ENCODE measurements around the gene IL22RA1.

The IL22RA1 gene

DNA sequence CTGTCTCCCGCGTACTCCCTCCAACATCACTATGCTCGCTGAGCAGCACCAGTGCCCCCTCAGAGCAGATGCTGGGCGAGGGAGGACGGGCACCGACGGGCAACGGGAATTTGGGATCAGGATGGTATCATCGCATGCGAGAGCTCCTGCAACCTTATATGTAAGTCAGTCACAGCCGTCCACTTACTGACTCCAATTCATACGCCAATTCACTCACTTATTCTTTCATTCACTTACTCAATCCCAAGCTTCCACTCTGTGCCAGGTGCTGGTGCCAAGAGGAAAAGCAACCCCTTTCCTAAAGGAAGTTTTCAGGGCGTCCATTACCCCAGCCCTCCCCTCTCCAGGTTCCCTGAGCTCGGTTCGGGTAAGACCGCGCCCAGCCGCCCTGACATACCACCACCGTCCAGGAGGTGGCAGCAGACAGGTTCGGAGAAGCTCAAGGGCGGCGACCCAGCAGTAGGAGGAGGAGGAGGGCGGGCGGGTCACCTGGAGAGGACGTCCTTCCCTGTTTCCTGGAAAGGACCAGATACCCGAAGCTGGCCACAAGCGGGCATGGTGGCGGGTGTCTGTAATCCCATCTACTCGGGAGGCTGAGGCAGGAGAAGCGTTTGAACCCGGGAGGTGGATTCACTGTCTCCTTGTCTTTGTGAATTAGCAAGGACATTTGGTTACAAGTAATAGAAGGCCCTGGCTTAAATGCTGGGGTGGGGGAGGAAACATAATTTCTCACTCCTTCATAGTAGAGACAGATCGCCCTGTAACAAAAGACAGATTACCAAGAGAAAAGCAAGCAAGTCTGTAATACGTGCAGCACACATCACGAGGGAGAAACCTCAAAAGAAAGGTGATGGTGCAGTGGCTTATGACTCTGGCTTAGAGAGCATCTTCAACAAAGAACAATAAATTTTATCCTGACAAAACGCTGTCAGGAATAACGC is 7.6 kb upstream of the IL22RA1 start:
- no peak overlapping the region for H2AFZ ChIP-seq (ENCODE audit: low read length)
- peak overlapping the region; percentile 89 for H3K4me2 ChIP-seq (ENCODE audit: low read length)
- H3F3A ChIP-seq (ENCODE audit: insufficient read depth, low read length), result peaks cover 3% of the 10 kb centered on the region; the same call in 1 of the 2 replicates
- peak overlapping the region; percentile 72 for H3K4me3 ChIP-seq (ENCODE audit: low read depth, low read length, poor library complexity, severe bottlenecking)
- no peaks in the 10 kb centered on the region for H3K79me2 ChIP-seq (ENCODE audit: insufficient read depth, low read length)
- peaks cover 8% of the 10 kb centered on the region; the same call in 1 of the 2 replicates for H3K36me3 ChIP-seq (ENCODE audit: insufficient read depth, low read length)
- peak overlapping the region; percentile 97 for H3K27ac ChIP-seq (ENCODE audit: low read depth, low read length, poor library complexity, severe bottlenecking)
- peak overlapping the region; percentile 71 for H3K9ac ChIP-seq (ENCODE audit: low read length)
- H4K20me1 ChIP-seq (ENCODE audit: insufficient read depth, low read length), result no peaks in the 10 kb centered on the region
- no peaks in the 10 kb centered on the region for H3K9me2 ChIP-seq (ENCODE audit: low read depth, low read length)
- peaks cover 50% of the 10 kb centered on the region for H3K4me1 ChIP-seq (ENCODE audit: insufficient read depth, low read length, severe bottlenecking)
- TF ChIP-seq CTCF (IDR thresholded peaks at IDR 0.05; ENCODE audit: low read length) (peak; percentile 83), EZH2 (IDR thresholded peaks at IDR 0.05; ENCODE audit: borderline replicate concordance, low read length) (no peak)
- H3K27me3 ChIP-seq (ENCODE audit: insufficient read depth, low read length), result no peaks in the 10 kb centered on the region
- H3K9me3 ChIP-seq (ENCODE audit: low read length), result no peaks in the 10 kb centered on the region

DNA sequence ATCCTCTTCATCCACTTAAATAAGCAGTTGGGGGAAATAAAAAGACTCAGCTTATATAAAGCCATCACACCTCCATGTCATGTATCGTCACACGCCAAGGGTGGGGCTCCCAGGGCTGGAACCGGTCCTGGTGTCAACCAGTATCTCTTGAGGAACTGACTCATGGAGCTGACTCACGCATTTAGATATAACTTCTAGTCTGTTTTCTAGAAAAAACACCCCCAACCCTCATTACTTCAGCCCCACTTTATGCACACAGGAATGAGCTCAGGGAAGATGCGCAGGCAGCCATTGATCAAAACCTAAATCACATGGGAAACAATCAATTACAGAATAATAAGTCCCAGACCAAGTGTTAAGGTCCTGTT is 6.9 kb upstream of the IL22RA1 start:
- H3K9ac ChIP-seq (ENCODE audit: low read length), result peak overlapping the region; percentile 42; the same call in 1 of the 2 replicates
- H3F3A ChIP-seq (ENCODE audit: insufficient read depth, low read length), result peaks cover 3% of the 10 kb centered on the region; the same call in 1 of the 2 replicates
- no peak for TF ChIP-seq CTCF (IDR thresholded peaks at IDR 0.05; ENCODE audit: low read length)
- TF ChIP-seq EZH2 (IDR thresholded peaks at IDR 0.05; ENCODE audit: borderline replicate concordance, low read length), result no peak
- no peaks in the 10 kb centered on the region for H3K9me2 ChIP-seq (ENCODE audit: low read depth, low read length)
- H3K27ac ChIP-seq (ENCODE audit: low read depth, low read length, poor library complexity, severe bottlenecking), result no peak overlapping the region
- peaks cover 44% of the 10 kb centered on the region for H3K4me1 ChIP-seq (ENCODE audit: insufficient read depth, low read length, severe bottlenecking)
- peak overlapping the region; percentile 89 for H3K4me2 ChIP-seq (ENCODE audit: low read length)
- peaks cover under 1% of the 10 kb centered on the region; the same call in 1 of the 2 replicates for H3K27me3 ChIP-seq (ENCODE audit: insufficient read depth, low read length)
- H3K9me3 ChIP-seq (ENCODE audit: low read length), result no peaks in the 10 kb centered on the region
- peaks cover 2% of the 10 kb centered on the region; the same call in 1 of the 2 replicates for H3K36me3 ChIP-seq (ENCODE audit: insufficient read depth, low read length)
- no peaks in the 10 kb centered on the region for H3K79me2 ChIP-seq (ENCODE audit: insufficient read depth, low read length)
- H3K4me3 ChIP-seq (ENCODE audit: low read depth, low read length, poor library complexity, severe bottlenecking), result peak overlapping the region; percentile 72
- no peak overlapping the region for H2AFZ ChIP-seq (ENCODE audit: low read length)
- no peaks in the 10 kb centered on the region for H4K20me1 ChIP-seq (ENCODE audit: insufficient read depth, low read length)

DNA sequence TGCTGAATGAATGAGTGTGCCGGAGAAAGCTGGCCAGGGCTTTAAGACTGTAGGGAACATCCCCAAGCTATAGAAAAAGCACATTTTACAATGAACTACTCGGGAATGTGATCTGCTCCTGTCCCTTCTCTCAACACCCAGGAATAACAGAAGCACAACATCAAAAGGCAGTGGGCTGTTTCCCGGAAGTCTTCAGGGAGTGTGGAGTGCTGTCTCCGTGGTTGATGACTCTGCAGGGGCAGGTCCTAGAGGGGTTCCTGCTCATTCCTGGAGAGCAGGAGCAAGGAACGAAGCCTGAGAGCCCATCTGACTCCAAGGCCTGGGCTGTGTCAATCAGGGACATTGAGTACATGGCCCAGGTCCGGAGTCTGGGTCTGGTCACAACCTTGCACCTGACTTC is 4.9 kb upstream of the IL22RA1 start:
- Histone ChIP-seq H3K4me3 (ENCODE audit: low read depth, low read length, poor library complexity, severe bottlenecking) (no peak overlapping the region), H3K4me2 (ENCODE audit: low read length) (no peak overlapping the region), H3K9me2 (ENCODE audit: low read depth, low read length) (no peaks in the 10 kb centered on the region), H3K27ac (ENCODE audit: low read depth, low read length, poor library complexity, severe bottlenecking) (no peak overlapping the region), H3K79me2 (ENCODE audit: insufficient read depth, low read length) (no peaks in the 10 kb centered on the region), H3K9me3 (ENCODE audit: low read length) (no peaks in the 10 kb centered on the region), H3K4me1 (ENCODE audit: insufficient read depth, low read length, severe bottlenecking) (peaks cover 25% of the 10 kb centered on the region), H3K27me3 (ENCODE audit: insufficient read depth, low read length) (peaks cover 6% of the 10 kb centered on the region; the same call in 1 of the 2 replicates), H2AFZ (ENCODE audit: low read length) (no peak overlapping the region), H4K20me1 (ENCODE audit: insufficient read depth, low read length) (no peaks in the 10 kb centered on the region), H3F3A (ENCODE audit: insufficient read depth, low read length) (peaks cover 3% of the 10 kb centered on the region; the same call in 1 of the 2 replicates), H3K36me3 (ENCODE audit: insufficient read depth, low read length) (no peaks in the 10 kb centered on the region), H3K9ac (ENCODE audit: low read length) (no peak overlapping the region)
- TF ChIP-seq CTCF (IDR thresholded peaks at IDR 0.05; ENCODE audit: low read length) (no peak), EZH2 (IDR thresholded peaks at IDR 0.05; ENCODE audit: borderline replicate concordance, low read length) (no peak)
